Transverse colon (tissue), 3 donors: ENCODE results near the gene LIFR.

Experiments
- CTCF ChIP-seq, 5 experiments: fragments of 200-600 bp in 3 of 5; fragments of 450-650 bp in 2 of 5; sonication (generic) in 3 of 5; IDR thresholded peaks; 1 replicate in 2 of 5; 2 replicates in 3 of 5; pipeline ENCODE4 v1.5.1; 2016 to 2017; ENCODE audit warnings: antibody characterized with exemption in 5 of 5, inconsistent platforms in 3 of 5, mild to moderate bottlenecking in 2 of 5, moderate library complexity in 1 of 5
- POLR2A ChIP-seq: fragments of 450-650 bp; IDR thresholded peaks from one replicate; pipeline ENCODE4 v1.6.1; 2016; ENCODE audit warnings: antibody characterized with exemption, mild to moderate bottlenecking, moderate library complexity

GRCh38 chr5:38540314-38540713, 16.1 kb downstream of the LIFR start:
- TF ChIP-seq CTCF (IDR thresholded peaks at IDR 0.05) (no peak), POLR2A (no peak)
